GM12874 (cell line): ENCODE results near the gene ZBTB7A.

Experiments used
- CTCF ChIP-seq: IDR thresholded peaks from 2 replicates; pipeline ENCODE4 v1.5.1; 2011; ENCODE audit warnings: low read depth, mild to moderate bottlenecking, control low read depth, low read length, moderate library complexity; ENCODE audit not compliant: insufficient read depth

ZBTB7A gene

GRCh38 chr19:4042064-4042730 lies 24.5 kb downstream of the ZBTB7A start:
- no peak for TF ChIP-seq CTCF

- TF ChIP-seq CTCF: no peak
Measured at GRCh38 chr19:4038661-4039423, 27.9 kb downstream of the ZBTB7A start.

- no peak for TF ChIP-seq CTCF
Measured at GRCh38 chr19:4038057-4038456, 28.6 kb downstream of the ZBTB7A start.

- no peak for TF ChIP-seq CTCF
Measured at GRCh38 chr19:4037301-4037949, 29.3 kb downstream of the ZBTB7A start.

- TF ChIP-seq CTCF: no peak
Measured at GRCh38 chr19:4036576-4037300, 30.0 kb downstream of the ZBTB7A start.

GRCh38 chr19:4035582-4035981 lies 31.1 kb downstream of the ZBTB7A start:
- no peak for TF ChIP-seq CTCF
